AG10803 (cell line): ENCODE results near the gene WDR91.
A peak's percentile ranks its signal among the peaks of the same experiment; 100 is the strongest.

Experiments used
- DNase-seq: peaks from one replicate; pipeline ENCODE4 v3.0.0; 2010; ENCODE audit warnings: low read depth
- H3K4me3 ChIP-seq: 2 replicates; pipeline ENCODE4 v1.5.1; 2011; ENCODE audit warnings: mild to moderate bottlenecking, low read length, control low read depth
- CTCF ChIP-seq: conservative IDR thresholded peaks from 2 replicates; pipeline ENCODE4 v1.5.1; 2011; ENCODE audit warnings: mild to moderate bottlenecking, low read length, control low read depth, inconsistent platforms

WDR91 gene

DNA sequence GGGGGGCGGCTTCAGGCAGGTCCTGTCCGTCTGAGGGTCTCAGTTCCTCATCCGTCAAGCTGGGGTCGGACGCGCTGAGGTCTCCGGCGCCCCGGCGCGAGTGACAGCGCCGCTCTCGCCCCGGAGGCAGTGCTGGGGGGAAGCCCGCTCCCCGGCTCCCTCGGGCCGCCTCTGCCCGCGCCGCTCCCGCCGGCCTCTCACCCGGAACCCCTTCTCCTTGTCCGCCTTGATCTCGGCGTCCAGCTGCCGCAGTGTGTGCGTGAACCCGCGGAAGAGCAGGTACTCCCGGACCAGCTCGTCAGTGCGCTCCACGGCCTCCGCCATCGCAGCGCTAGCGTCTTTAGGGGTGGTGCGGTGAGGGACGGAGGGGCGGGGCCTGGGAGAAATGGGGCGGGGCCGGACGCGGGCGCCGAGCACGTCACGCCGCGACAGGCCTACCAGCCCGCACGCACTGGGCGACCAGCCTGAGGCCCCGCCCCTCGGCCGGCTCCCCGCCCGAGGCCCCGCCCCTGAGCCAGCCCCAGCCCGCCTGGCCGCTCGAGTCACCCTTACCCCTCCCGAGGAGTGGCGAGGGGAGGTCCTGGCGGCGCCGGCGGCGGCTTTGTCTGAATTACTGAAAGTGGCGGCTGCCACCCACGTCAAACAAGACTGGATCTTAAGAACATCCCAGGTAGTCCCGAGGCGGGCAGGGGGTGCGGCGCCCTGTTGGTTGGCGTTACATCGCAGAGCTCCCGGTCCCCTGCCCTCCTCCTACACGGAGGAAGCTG lies at the start of gene WDR91:
Gene WDR91 (minus strand): TSS at position 348 of the 767 bp plus-strand sequence. CDS start 24 bp downstream, at position 324.
- no peak for TF ChIP-seq CTCF
- DNase-seq = peak; percentile 87

GRCh38 chr7:135260470-135260869 lies 49.1 kb upstream of the WDR91 start:
- H3K4me3 ChIP-seq = no peak overlapping the region
- DNase-seq = no peak
- TF ChIP-seq CTCF = no peak

More for the DNA sequence above, at the start of gene WDR91:
- peak within 1 kb of the TSS; percentile 84 for H3K4me3 ChIP-seq

DNA sequence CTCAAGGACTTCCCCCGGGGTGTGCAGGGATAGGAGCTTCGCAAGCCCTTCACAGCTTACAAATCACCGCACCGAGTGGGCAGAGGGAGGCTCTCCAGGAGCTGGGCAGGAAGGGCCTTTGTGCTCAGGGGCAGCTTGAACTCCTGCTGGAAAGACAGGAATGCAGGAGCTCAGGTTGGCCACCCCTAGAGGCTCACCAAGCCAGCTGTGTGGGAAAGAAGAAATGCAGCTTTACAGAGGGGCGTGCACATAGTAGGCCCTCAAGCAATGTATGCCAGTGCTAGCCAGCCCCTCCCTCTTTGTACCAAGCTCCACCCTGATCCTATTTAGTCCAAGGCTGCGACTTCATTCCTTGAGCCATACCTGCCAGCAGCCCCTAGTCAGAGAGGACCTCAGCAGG lies 48.4 kb upstream of the WDR91 start:
- TF ChIP-seq CTCF = no peak
- H3K4me3 ChIP-seq = no peak overlapping the region
- no peak for DNase-seq

DNA sequence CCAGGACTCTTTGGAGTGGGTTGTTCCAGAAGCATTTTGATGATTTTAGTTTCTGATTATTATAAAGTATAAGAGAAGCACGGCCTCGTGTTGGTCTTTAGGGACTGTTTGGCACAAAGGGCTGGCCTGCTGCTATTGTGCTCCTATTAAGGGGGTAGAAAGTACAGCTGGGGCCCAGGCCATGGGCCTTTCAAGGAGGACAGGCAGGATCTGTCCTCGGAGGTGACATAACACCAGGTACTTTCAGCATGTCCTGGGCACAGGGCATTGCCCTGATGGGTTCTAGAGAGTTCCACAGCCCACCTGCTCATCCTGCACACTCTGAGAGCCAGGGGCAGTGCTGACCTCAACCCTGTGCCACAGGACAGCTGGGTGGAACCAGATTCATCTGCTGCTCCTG lies 47.3 kb upstream of the WDR91 start:
- no peak for TF ChIP-seq CTCF
- H3K4me3 ChIP-seq = no peak overlapping the region
- no peak for DNase-seq

GRCh38 chr7:135257790-135258189 lies 46.5 kb upstream of the WDR91 start:
- no peak for TF ChIP-seq CTCF
- no peak overlapping the region for H3K4me3 ChIP-seq
- DNase-seq = no peak

GRCh38 chr7:135253851-135254771 lies 42.8 kb upstream of the WDR91 start:
- no peak overlapping the region for H3K4me3 ChIP-seq
- DNase-seq = peak; percentile 72
- no peak for TF ChIP-seq CTCF
